ENCODE measurements around the gene PRPF19. TPM values are rescaled to one million over a fixed set of nuclear protein-coding genes. Genes with fewer than 3 reads are reported as not detected.

PRPF19 gene
- total RNA-seq, 1 donor from 2014 or later: 111 TPM

DNA sequence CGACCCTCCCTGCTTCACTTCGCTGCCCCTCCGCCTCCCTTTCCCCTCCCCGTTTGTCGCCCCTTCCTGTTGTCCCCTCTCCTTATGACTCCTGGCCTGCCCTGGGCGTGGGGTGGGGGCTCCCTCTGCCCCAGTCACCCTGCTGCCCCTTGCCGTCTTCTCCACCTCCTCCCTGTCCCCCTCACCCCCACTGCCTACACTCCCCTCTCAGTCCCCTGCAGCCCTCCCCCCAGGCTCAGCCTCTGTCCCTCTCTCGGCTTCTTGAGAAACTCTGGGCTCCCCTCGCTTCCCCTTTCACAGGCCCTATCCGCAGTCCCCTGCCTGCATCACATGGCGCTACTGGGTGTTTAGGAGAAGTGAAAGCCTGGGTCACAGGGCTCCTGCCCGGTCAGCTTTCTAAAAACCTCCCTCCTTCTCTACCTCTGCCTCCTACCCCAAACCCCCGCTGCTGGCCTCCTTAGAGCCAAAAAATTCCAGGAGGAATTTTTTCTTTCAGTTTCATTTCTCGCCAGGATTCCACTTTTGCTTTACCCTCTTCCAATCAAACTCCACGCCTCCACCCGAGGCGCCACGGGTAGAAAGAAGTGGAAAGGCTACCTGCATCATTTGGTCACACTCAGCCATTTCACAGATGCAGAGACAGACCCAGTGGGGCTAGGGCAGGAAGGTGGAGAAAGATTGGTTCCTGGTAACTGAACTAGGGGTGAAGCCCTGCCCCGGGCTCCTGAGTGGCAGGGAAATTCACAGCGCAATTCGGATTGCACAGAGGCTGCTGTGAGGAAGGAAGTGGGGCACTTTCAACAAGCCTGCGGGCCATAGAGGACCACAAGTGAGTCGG is 45.7 kb upstream of the PRPF19 start, which contains the start of gene SLC15A3:
Gene SLC15A3, minus strand, starts transcription at position 273 of the 838 bp plus-strand sequence. CDS start 625 bp downstream, outside the sequence.
- Mint-ChIP-seq H3K9me3 (ENCODE audit: low read depth) (no peaks in the 10 kb centered on the region), H3K36me3 (ENCODE audit: insufficient read depth) (no peaks in the 10 kb centered on the region), H3K27me3 (peaks cover 62% of the 10 kb centered on the region), H3K4me1 (ENCODE audit: low read depth) (peaks cover 16% of the 10 kb centered on the region), H3K27ac (peak within 1 kb of the TSS; percentile 73), H3K4me3 (ENCODE audit: low read depth) (no peak within 1 kb of the TSS)
- no peak for DNase-seq (ENCODE audit: low spot score, unreplicated experiment)
- no peak for TF ChIP-seq CTCF (IDR thresholded peaks at IDR 0.05; ENCODE audit: unreplicated experiment)

DNA sequence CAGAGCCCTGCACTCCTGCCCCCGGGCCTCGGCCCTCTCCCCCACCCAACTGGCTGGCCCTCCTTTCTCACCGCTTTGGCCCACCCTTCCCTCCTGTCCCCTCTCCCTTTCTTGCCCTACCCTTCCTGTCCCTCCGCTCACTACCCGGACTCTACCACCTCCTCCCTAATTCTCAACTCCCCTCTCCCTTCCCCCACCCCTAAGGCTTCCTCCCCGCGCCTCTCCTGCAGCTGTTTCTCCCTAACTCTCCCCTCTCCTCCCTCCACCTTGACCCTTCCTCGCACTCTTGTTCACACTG is 45.2 kb upstream of the PRPF19 start:
- DNase-seq (ENCODE audit: low spot score, unreplicated experiment): no peak
- H3K27ac Mint-ChIP-seq: no peak overlapping the region
- no peaks in the 10 kb centered on the region for H3K9me3 Mint-ChIP-seq (ENCODE audit: low read depth)
- peaks cover 57% of the 10 kb centered on the region for H3K27me3 Mint-ChIP-seq
- no peak overlapping the region for H3K4me3 Mint-ChIP-seq (ENCODE audit: low read depth)
- no peaks in the 10 kb centered on the region for H3K36me3 Mint-ChIP-seq (ENCODE audit: insufficient read depth)
- H3K4me1 Mint-ChIP-seq (ENCODE audit: low read depth): peaks cover 16% of the 10 kb centered on the region
- no peak for TF ChIP-seq CTCF (IDR thresholded peaks at IDR 0.05; ENCODE audit: unreplicated experiment)

GRCh38 chr11:60950933-60951605 is 44.7 kb upstream of the PRPF19 start:
- H3K4me1 Mint-ChIP-seq (ENCODE audit: low read depth): peaks cover 17% of the 10 kb centered on the region
- DNase-seq (ENCODE audit: low spot score, unreplicated experiment): no peak
- peaks cover 57% of the 10 kb centered on the region for H3K27me3 Mint-ChIP-seq
- no peaks in the 10 kb centered on the region for H3K36me3 Mint-ChIP-seq (ENCODE audit: insufficient read depth)
- no peak overlapping the region for H3K4me3 Mint-ChIP-seq (ENCODE audit: low read depth)
- no peaks in the 10 kb centered on the region for H3K9me3 Mint-ChIP-seq (ENCODE audit: low read depth)
- no peak for TF ChIP-seq CTCF (IDR thresholded peaks at IDR 0.05; ENCODE audit: unreplicated experiment)
- no peak overlapping the region for H3K27ac Mint-ChIP-seq

GRCh38 chr11:60950024-60950423 is 43.6 kb upstream of the PRPF19 start:
- Mint-ChIP-seq H3K36me3 (ENCODE audit: insufficient read depth) (no peaks in the 10 kb centered on the region), H3K4me1 (ENCODE audit: low read depth) (peaks cover 17% of the 10 kb centered on the region), H3K27me3 (peaks cover 52% of the 10 kb centered on the region), H3K27ac (no peak overlapping the region), H3K4me3 (ENCODE audit: low read depth) (no peak overlapping the region), H3K9me3 (ENCODE audit: low read depth) (no peaks in the 10 kb centered on the region)
- no peak for TF ChIP-seq CTCF (IDR thresholded peaks at IDR 0.05; ENCODE audit: unreplicated experiment)
- DNase-seq (ENCODE audit: low spot score, unreplicated experiment): no peak

- DNase-seq (ENCODE audit: low spot score, unreplicated experiment): no peak
- H3K27me3 Mint-ChIP-seq: peaks cover 44% of the 10 kb centered on the region
- no peaks in the 10 kb centered on the region for H3K9me3 Mint-ChIP-seq (ENCODE audit: low read depth)
- no peak for TF ChIP-seq CTCF (IDR thresholded peaks at IDR 0.05; ENCODE audit: unreplicated experiment)
- no peak overlapping the region for H3K4me3 Mint-ChIP-seq (ENCODE audit: low read depth)
- peaks cover 17% of the 10 kb centered on the region for H3K4me1 Mint-ChIP-seq (ENCODE audit: low read depth)
- no peaks in the 10 kb centered on the region for H3K36me3 Mint-ChIP-seq (ENCODE audit: insufficient read depth)
- no peak overlapping the region for H3K27ac Mint-ChIP-seq
These were observed 41.9 kb upstream of the PRPF19 start for GRCh38 chr11:60948250-60948649.

All from progenitor cell of endocrine pancreas (in vitro differentiated cells).